Stimulated activated CD4-positive, alpha-beta T cell treated with anti-CD3 and anti-CD28 coated beads, Interleukin-12 subunit alpha, Interleukin-12 subunit beta, amount 100 ng/mL, for 4 hours (primary cell): ENCODE results near the gene OR4E1.
"Not testable (repeated sequence)": the region's sequence is repeated elsewhere in the genome, so short reads cannot be mapped to it uniquely, and the experiment has no call there.

Experiments used
- DNase-seq: peaks from one replicate; pipeline ENCODE4 v3.0.0-alpha.2; 2020

The OR4E1 gene, protein sequence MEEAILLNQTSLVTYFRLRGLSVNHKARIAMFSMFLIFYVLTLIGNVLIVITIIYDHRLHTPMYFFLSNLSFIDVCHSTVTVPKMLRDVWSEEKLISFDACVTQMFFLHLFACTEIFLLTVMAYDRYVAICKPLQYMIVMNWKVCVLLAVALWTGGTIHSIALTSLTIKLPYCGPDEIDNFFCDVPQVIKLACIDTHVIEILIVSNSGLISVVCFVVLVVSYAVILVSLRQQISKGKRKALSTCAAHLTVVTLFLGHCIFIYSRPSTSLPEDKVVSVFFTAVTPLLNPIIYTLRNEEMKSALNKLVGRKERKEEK

DNA sequence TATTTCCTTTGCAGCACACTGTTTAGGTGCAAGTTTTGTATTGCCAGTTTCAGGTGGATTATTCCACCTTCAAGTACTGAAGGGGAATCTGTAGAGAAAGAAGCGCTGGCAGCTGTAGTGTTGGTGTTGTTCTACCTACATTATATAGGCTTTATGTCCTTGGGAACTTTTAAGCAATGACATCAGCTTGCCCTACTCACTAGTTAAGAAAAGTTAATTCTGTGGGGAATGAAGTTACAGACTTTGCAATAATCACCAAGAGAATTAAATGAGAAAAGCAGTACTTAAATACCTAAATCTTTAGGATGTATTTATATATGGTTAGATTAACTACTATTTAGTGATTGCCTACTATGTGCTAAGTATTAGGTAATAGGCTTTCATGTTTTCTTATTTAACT is at the start of gene OR4E1:
TSS of gene OR4E1 (minus strand) at position 101 of the 400 bp plus-strand sequence. CDS start 2,883 bp downstream, outside the sequence.
- DNase-seq, result no peak

DNA sequence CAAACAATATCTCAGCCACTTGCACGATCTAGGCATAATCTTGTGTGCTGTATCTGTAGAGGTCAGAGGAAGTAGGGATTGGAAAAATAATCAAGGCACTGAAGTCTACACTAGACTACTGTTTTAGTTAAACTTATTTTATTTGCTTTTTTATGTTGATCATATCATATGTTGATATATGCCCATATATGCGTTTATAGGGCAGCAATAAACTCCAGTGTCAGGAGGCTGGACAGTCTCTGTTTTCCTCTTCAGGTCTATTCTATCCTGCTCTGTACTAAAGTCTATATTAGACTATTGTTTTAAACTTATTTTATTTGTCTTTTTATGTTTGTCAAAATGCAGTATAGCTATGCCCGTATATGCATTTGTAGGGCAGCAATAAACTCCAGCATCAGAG is 47.9 kb upstream of the OR4E1 start:
- no peak for DNase-seq

DNA sequence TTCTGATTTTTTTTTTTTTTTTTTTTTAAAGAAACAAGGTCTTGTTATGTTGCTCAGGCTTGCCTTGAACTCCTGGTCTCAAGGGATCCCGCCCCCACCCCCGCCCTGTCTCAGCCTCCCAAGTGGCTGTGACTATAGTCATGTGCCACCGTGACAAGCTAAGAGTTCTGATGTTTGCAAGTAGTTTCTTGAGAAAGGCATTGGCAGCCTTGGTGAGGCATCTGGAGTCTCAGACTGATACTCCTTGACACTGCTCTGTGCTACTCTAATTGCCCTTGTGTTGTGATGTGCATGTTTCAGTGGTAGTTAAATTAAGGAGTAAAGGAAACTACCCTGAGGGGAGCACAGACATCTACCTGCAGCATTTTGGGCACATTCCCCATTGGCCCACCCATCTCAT is 46.2 kb upstream of the OR4E1 start:
- DNase-seq, result no peak

DNA sequence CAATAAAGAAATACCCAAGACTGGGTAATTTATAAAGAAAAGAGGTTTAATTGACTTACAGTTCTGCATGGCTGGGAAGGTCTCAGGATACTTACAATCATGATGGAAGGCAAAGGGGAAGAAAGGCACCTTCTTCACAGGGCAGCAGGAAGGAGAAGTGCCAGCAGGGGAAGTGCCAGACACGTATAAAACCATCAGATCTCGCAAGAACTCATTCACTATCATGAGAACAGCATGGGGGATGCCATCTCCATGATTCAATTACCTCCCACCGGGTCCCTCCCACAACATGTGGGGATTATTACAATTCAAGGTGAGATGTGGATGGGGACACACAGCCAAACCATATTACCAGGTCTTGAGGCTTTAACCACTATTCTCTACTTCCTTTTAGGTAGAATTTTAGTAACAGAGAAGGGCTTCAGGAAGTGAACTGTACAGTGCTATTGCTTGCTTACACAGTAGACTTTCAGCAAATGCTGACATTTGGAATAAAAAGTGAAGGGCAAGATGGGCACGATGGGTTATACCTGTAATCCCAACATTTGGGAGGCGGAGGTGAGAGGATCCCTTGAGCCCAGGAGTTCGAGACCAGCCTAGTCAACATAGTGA is 40.8 kb upstream of the OR4E1 start:
- DNase-seq, result no peak

DNA sequence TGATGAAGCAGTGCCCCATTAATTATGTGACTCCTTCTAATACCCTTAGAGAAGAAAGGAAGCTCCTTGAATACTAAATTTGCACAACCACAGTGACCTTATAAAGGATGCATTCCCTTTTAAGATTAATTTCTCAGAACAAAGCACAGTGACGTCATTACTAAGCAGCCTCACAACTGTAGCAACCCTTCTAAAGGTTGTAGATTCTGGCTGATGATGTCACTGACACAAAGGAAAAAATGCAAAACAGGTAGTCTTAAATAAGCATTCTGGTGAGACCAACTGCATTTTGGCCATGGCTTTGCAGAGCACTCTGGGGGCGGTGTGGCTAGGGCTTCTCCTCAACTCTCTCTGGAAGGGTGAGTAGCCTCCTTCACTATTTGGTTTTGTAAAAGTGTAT is 38.4 kb upstream of the OR4E1 start:
- no peak for DNase-seq

DNA sequence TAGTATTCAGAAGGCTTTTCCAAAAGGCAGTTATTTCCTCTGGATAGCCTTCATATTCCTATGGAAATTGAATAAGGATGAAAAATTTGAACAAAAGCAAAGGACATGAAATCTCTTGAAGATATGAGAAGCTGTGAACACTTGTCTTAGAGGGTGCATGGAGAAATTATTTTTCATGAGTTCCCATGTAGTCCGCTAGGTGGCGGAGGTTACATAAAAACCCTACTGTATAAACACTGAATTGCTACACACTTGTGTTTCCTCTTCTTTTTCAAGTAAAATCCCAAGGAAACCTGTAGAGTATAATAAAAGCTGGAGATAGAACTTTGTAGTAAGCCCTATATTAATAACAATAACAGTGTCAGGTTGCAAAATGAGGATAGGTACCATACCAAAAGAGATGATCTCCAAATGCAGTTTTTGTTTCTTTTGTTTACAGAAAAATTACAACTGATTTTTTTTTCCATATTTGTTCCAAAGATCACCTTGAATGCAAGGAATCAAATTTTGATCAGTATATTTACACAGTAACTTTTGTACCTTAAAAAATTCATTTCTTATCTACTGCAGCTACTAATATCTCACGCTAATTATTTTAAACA is 37.8 kb upstream of the OR4E1 start:
- no peak for DNase-seq

DNA sequence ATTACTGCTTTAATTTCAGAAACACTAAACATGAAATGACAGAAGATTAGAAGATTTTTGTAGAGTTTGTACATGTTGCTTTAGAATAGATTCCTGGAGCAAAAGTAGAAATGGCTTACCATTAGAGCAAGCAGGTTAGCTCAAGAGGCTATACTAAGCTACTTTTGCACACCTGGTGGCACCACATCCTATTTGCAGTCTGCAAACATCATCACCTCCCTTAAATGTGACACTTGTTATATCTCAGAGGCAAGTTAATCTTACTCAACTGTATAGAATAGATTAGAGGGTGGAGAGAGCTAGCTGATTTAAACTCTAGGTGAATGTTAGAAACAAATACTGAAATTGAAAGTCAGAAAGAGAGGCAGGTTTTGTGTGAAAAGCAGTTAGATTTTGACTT is 30.7 kb upstream of the OR4E1 start:
- no peak for DNase-seq

DNA sequence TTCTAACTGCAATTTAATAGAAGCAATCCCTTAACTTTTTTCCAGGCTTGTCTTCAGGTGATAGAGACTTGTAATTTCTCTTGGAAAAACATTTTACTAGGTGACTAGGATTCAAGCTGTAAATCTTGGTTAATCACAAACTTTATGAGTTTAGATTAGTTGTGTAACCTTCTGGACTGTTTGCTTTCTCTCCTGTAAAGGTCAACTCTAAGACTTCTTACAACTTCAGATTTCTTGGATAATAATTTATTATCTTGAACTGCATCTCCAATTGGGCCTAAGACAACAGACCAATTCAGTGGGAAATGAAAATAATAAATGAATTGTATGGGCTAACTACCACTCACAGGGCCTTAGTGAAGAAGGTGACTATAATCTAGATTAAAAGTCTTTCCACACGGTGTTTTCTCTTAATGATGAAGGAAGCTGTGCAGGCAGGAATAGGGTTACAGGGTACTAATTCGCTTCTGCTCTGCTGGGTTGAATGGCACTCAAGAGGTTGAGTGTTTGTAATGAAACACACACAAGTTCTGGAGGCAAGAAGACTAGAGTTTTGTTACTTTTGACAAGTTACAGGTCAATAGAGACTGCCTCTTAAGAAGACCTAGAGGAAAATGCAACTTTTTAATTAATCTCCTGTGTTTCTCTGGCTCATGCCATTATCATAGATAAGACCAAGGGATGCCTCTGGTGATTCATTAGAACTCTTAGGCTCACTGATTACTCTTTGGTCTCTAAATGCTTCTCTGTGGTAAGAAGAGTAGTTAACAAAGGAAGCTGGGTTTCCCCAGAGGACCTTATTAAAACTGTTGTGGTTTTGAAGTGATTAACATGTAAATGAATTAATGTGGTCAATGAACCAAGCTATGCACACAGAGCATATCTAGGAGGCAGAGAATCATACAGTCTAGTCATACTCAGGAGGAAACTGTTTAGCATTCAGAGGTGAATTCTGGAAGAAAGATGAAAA is 30.0 kb upstream of the OR4E1 start:
- DNase-seq, result no peak

DNA sequence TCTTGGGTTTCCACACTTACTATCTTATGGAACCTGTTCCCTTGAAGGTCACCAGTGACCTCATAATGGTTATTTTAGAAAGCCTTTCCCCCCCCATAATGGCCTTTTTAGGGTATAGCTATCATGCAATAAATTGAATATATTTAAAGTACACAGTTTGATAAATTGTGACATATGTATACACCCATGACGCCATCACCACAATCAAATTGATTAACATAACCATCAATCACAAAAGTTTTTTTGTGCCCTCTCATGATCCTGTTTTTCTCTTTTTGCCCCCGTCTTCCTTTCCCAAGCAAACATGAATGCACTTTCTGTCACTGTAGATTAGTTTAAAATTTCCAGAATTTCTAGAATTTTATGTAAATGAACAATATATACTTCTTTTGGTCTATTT is 28.7 kb upstream of the OR4E1 start:
- DNase-seq, result no peak

DNA sequence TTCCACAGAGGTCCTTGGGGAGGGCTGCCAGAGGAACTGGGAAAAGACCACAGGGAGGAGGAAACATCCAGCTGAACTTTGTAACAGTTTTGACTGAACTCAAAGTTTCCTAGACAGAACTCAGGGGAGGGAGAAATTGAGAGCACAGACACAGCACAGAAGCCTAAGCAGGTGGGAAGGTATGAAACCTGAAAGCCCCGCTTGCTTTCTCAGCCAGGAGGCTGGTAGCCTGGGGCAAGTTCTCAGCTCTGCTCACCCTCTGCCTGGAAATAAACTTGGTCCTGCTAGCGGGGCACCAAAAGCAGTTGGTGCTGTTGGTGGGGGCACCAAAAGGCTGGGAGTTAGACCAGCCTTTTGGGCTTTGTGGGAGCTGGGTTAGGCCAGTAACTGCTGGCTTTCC is 25.9 kb upstream of the OR4E1 start:
- DNase-seq, result no peak

DNA sequence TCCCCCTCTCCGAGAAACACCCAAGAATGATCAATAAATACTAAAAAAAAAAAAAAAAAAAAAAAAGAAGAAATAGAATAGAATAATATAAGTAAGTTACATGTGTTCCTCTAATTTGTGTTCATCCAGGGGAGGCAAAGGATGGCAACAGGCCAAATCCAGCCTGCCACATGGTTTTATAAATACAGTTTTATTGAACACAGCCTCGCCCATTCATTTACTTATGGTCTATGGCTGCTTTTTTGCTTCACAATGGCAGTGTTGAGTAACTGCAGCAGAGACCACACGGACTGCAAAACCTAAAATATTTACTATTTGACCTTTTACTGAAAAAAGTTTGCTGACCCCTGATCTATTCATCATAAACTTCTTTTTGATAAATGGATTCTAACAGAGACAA is 24.9 kb upstream of the OR4E1 start:
- DNase-seq, result not testable (repeated sequence)

DNA sequence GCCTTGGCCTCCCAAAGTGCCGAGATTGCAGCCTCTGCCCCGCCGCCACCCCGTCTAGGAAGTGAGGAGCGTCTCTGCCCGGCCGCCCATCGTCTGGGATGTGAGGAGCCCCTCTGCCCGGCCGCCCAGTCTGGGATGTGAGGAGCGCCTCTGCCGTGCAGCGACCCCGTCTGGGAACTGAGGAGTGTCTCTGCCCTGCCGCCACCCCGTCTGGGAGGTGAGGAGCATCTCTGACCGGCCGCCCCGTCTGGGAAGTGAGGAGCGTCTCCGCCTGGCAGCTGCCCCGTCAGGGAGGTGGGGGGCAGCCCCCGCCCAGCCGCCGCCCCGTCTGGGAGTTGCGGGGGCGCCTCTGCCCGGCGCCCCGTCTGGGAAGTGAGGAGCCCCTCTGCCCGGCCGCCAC is 24.0 kb upstream of the OR4E1 start:
- DNase-seq, result not testable (repeated sequence)

DNA sequence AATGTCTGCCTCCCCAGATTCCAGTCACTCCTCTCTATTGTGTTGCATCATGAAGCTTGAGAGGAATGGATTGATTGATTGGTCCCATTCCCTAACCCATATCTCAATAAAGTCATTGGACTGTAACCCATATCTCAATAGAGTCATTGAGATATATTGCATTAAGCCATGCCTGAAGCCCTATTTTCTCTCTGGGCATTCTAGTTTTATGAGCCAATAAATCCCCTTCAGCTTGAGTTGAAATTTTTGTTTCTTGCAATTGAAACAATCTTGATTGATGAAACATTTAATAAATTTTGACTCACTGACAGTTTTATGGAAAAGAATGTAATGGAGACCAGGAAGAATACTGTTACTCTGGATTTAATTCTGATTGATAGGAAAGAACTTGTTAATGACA is 20.8 kb upstream of the OR4E1 start:
- no peak for DNase-seq

DNA sequence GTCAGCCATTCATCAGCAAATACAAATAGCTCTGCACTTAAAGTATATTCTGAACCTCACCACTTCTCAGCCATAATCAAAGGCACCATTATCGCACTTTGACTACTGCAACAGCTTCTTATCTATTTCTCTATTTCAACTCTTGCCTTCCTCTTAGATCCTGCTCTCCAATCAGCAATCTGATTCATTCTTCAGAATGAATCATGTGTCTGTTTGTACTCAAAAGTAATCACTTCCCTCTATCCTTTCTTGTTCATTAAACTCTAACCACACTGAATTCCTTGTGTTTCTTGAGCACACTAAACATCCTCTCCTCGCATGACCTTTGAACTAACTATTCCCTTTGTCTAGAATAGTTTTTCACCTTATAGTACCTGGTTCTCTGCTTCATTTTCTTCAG is 12.8 kb upstream of the OR4E1 start:
- no peak for DNase-seq

DNA sequence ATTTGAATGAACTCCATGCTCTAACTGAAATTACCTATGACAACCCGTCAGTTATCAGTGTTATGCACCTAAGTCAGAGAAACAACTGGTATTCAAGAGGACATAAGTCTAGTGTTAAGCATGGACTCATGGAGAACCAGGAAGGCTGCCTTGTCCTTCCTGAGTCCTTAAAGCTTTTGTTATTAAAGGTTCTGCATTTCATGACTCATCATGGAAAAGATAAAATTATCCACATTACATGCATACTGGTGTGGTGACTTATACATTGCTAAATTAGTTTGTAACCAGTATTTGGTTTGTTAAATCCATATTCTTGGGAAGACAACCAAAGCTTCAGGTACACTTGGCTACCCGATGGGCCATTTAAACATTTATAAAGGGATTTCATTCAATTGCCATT is 6.5 kb upstream of the OR4E1 start:
- no peak for DNase-seq

DNA sequence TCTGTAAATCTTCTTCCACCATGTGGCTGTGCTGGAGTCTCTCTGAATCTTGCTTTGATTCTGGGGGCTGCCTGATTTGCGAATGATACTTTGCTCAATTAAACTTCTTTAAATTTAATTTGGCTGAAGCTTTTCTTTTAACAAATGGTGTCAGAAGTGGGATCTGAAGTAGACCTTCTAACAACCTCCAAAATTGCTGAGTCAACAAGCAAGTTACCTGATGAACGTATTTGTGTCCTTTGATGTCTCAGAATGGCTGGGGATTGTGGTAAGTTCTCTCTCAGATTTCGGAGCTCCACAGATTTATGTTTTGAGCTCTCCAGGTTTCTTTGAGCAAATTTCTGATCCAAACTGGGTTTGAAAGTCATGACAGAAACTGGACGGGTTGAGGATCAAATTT is 1.9 kb upstream of the OR4E1 start:
- DNase-seq, result no peak

DNA sequence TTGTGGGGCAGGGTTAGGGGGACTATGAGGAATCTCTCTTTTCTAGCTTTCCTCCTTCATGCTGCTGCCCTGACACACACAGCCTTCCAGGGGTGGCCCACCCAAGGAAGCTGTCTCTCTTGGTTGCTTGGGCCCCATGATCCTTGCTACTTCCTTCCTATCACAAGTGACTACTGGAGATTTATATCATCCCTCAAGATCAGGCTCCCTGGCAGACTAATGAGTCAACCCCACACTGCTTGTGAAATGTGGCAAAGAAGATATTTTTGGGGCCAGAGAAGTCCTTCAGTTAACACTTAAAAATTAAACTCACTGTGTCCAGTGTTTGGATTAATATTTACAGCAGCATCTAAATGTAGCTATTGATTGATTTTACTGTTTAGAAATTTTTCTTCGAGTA is 1.5 kb downstream of the OR4E1 start:
- no peak for DNase-seq

DNA sequence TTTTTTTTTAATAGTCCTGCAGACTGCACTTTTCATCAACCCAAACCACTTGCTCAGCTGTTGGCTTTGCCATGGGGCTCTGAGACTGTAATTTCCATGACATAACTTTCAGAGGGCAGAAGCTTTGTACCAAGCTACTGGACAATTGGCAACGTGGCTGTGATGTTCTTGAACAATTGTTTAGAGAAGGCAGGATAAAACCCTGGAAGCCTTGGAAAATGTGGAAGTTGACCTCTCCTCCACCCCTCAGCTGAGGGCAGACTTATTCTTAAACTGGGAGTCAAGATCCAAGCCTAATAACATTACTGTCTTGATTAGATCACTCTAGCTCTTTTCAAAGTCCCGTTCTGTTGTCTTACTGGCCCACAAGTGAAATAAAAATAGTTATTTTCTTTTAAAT is 2.2 kb downstream of the OR4E1 start:
- DNase-seq, result no peak

DNA sequence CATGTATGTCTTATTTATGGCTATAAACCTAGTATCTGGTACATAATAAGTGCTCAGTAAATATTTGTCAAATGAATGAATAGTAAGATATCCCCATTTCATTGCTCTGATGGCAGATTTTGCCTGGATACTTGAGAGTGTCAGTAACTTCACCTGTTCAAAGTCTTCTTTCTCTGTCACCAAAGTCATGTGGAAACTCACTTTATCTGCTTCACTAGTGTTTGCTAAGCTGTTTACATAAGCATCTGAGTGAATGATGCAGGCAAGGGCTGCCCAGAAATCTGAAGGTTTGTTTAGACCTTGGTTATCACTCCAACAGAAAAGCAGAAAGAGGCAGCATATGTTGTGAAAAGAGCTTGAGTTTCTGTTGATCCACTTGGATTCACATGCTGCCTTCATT is 4.3 kb downstream of the OR4E1 start:
- no peak for DNase-seq

DNA sequence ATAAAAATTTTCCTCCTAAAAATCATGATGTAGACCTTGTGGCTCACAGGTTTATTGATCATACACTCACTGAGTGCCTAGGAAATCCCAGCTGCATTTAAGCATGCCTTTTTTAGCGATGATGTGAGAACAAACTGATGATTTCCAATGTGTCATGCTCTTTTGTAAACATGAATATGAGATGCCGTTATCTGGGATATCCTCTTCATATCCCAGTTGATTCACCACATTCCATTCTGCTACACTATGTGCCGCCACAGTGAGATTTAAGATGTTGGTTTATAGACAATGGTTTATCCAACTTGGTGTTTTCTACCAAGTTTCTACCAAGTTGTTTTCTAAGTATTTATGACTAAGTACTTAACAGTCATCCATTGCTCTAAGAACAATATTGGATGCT is 5.2 kb downstream of the OR4E1 start:
- DNase-seq, result no peak

DNA sequence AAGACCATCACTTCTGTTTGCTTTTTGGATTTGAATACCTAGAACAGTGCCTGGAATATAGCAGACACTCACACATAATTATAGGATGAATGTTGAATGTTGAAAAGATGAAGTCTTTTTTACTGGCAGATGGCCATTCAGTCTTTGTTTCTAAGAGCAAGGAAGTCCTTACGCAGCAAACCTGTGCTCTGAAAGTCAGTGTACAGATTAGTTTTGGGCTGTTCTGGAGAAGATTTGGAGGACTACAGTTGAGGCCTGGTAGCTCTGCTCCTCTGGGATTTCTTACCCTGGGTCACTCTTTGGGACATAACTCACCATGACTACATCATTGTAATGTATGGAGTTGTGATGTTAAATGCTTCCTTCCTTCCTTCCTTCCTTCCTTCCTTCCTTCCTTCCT is 16.6 kb downstream of the OR4E1 start:
- DNase-seq, result no peak

DNA sequence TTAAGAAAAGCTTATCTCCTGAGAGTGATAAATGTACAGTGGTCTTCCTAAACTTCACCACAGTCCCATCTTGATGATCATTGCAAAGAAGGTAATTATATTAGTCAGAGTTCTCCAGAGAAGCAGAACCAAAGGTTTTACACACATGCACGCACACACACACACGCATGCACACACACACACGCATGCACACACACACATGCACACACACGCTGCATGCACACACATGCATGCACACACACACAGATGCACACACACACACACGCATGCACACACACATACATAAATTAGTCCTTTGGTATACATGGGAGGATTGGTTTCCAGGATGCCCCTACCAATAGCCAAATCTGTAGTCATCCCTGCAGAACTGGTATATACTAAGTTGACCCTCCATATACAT is 19.4 kb downstream of the OR4E1 start:
- DNase-seq, result no peak

DNA sequence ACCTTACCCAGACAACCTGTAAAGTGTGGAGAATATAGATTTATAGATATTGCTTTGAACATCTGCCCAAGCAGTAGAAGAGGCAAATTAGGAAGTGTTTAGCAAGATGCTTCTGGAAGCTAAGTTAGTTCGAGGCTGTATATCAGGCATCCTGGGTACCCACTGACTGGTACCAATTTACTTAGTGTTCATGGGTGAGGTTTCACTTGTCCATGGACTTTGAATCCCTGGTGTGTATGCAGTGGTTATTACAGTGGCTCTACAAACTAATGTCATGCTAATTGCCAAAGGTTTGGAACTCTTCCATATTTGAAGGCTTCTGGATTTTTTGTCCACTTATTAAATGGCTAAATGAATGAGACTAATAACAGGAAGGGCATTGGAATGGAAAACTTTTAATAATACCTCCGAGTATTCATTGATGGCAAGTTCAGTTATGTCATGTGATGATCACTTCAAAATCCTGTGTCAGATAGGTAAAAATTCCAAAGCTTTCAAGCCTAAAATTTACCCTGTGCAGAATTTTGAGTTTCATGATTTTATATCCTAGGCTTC is 20.2 kb downstream of the OR4E1 start, which contains the start of gene OR4E2:
TSS of gene OR4E2 (plus strand) at position 505 of the 555 bp plus-strand sequence. CDS start 11,248 bp downstream, outside the sequence.
- DNase-seq, result no peak
